Thyroid gland (tissue), 4 donors: Measurements from ENCODE around the gene FAM13C. TPM values are rescaled to one million over a fixed set of nuclear protein-coding genes. Genes with fewer than 3 reads are reported as not detected.

ENCODE experiments used
- DNase-seq, 2 donors: peaks; one replicate each; pipeline ENCODE4 v3.0.0-alpha.2; 2019
- H3K27ac ChIP-seq, 3 donors: fragments of 200-600 bp; sonication (generic); 1 replicate in 2 of 3; 2 replicates in 1 of 3; pipeline ENCODE4 v1.5.1; 2016 to 2019; ENCODE audit warnings: mild to moderate bottlenecking in 1 of 3, moderate library complexity in 1 of 3
- H3K27me3 ChIP-seq: fragments of 200-600 bp; sonication (generic); one replicate; pipeline ENCODE4 v1.5.1; 2019
- H3K36me3 ChIP-seq, 2 donors: fragments of 200-600 bp; sonication (generic); one replicate each; pipeline ENCODE4 v1.5.1; 2016 to 2019
- H3K4me1 ChIP-seq, 2 donors: fragments of 200-600 bp; sonication (generic); one replicate each; pipeline ENCODE4 v1.5.1; 2017 to 2019
- H3K4me3 ChIP-seq, 3 donors: fragments of 200-600 bp; sonication (generic); replicated peaks in 1 of 3; 1 replicate in 2 of 3; 2 replicates in 1 of 3; pipeline ENCODE4 v1.5.1; 2016; ENCODE audit warnings: mild to moderate bottlenecking in 1 of 3
- H3K9me3 ChIP-seq: fragments of 200-600 bp; sonication (generic); one replicate; pipeline ENCODE4 v1.5.1; 2017
- POLR2A ChIP-seq, 2 donors: fragments of 450-650 bp; IDR thresholded peaks; one replicate each; pipeline ENCODE4 v1.6.1; 2017; ENCODE audit warnings: antibody characterized with exemption in 2 of 2, mild to moderate bottlenecking in 2 of 2, moderate library complexity in 1 of 2
- WGBS, 2 donors: methylation state at CpG; one replicate each; pipeline ENCODE4 v1.1.5; 2017; 5-methylcytosine and 5-hydroxymethylcytosine counted together
- intact Hi-C: fragments of 100-400 bp; cut with DNase I; formaldehyde crosslinking; loops from one replicate; pipeline ENCODE4 v1.15.1; 2023
- total RNA-seq, 4 donors: library from RNA; depleted of rRNA; stranded (reverse); fragments of >200 nt; gene quantifications; one replicate each; pipeline ENCODE4 v1.2.3, GENCODE V29; 2016
- TF ChIP-seq, protein P1 (sequence below), 6 experiments: fragments of 200-600 bp in 3 of 6; fragments of 450-650 bp in 3 of 6; sonication (generic) in 3 of 6; IDR thresholded peaks; one replicate each; pipeline ENCODE4 v1.5.1; 2016 to 2019; ENCODE audit warnings: antibody characterized with exemption in 6 of 6, mild to moderate bottlenecking in 2 of 6, inconsistent platforms in 1 of 6, moderate library complexity in 1 of 6

Gene FAM13C
- total RNA-seq, 4 donors from 2014 or later, result 11.3 to 16.5 (median 14.3) TPM

DNA sequence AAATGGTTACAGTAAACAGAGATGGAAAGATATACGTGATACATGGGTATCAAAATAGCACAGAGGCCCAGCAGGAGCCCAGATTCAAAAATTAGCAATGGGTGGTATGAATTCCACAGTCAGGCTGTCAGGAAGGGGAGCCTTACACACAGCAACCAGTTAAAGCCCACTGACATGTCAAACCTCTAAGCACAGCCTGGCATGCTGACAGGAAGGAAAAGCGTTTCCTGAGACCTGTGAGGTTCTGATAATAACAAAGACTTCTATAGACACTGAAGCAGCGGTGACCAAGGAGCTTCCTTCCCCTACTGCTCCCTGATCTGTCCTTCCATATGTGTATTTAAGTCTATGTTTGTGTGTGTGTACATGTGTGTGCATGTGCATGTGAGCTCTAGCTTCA lies 96.0 kb downstream of the FAM13C start:
- intact Hi-C loops, result no loop called here
- H3K36me3 ChIP-seq, result peaks cover 0 to 8% of the 10 kb centered on the region in 2 donors
- no peaks in the 10 kb centered on the region for H3K27me3 ChIP-seq
- H3K9me3 ChIP-seq, result no peaks in the 10 kb centered on the region
- no peak overlapping the region for H3K27ac ChIP-seq
- H3K4me1 ChIP-seq, result no peaks in the 10 kb centered on the region
- no peak for DNase-seq
- TF ChIP-seq, protein P1, sequence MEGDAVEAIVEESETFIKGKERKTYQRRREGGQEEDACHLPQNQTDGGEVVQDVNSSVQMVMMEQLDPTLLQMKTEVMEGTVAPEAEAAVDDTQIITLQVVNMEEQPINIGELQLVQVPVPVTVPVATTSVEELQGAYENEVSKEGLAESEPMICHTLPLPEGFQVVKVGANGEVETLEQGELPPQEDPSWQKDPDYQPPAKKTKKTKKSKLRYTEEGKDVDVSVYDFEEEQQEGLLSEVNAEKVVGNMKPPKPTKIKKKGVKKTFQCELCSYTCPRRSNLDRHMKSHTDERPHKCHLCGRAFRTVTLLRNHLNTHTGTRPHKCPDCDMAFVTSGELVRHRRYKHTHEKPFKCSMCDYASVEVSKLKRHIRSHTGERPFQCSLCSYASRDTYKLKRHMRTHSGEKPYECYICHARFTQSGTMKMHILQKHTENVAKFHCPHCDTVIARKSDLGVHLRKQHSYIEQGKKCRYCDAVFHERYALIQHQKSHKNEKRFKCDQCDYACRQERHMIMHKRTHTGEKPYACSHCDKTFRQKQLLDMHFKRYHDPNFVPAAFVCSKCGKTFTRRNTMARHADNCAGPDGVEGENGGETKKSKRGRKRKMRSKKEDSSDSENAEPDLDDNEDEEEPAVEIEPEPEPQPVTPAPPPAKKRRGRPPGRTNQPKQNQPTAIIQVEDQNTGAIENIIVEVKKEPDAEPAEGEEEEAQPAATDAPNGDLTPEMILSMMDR (IDR thresholded peaks at IDR 0.05), result no peak
- no peak for TF ChIP-seq POLR2A (IDR thresholded peaks at IDR 0.05)
- no peak overlapping the region for H3K4me3 ChIP-seq
- WGBS, 2 donors, result 77 to 80% methylated on average over 3 of the region's 3 CpGs

DNA sequence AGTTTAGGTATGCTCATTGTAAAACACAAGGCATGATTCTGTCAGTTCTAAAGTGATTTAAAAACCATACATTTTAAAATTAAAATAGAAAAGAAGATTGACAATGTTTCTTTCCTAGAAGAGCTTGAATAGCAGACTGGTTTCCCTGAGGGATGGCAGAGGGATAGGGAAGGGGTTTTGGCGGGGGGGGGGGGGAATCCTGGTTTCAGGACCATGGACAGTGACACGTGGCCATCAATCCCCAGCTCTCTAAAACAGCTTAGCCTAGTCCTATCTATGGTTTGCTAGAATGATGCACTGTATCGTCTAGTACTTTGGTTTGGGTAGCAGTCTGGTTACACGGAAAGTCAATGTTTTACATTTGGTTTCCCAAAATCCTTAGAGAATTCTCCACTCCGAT lies 97.2 kb downstream of the FAM13C start:
- Histone ChIP-seq H3K36me3 (peaks cover 0 to 8% of the 10 kb centered on the region in 2 donors), H3K9me3 (no peaks in the 10 kb centered on the region), H3K27me3 (no peaks in the 10 kb centered on the region), H3K4me3 (no peak overlapping the region), H3K27ac (no peak overlapping the region), H3K4me1 (no peaks in the 10 kb centered on the region)
- DNase-seq, result no peak
- 60% methylated on average over 5 of the region's 5 CpGs for WGBS, 2 donors
- TF ChIP-seq, protein P1 (IDR thresholded peaks at IDR 0.05), result no peak
- no peak for TF ChIP-seq POLR2A (IDR thresholded peaks at IDR 0.05)
- intact Hi-C loops, result no loop called here

DNA sequence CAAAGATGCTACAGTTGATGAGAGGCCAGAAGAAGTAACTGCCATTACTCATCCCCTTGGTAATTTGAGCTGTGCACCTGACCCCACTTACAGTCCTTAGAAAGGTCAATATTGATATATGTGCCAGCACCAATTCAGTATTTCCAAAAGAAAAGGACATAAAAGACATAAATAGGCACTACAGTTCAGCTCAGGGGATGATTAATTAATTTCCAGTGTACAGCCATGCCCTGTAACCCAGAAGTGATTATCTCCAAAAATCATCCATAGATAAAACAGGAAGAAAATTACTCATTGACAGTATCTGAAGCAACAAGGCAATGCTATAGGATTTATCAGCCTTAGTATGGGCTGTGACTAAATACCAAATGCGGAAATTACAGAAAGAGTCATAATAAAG lies 103.5 kb downstream of the FAM13C start:
- no peak overlapping the region for H3K4me3 ChIP-seq
- DNase-seq, result no peak
- no peaks in the 10 kb centered on the region for H3K36me3 ChIP-seq
- intact Hi-C loops, result no loop called here
- TF ChIP-seq, protein P1 (IDR thresholded peaks at IDR 0.05), result no peak
- TF ChIP-seq POLR2A (IDR thresholded peaks at IDR 0.05), result no peak
- no peaks in the 10 kb centered on the region for H3K9me3 ChIP-seq
- H3K27ac ChIP-seq, result no peak overlapping the region
- H3K27me3 ChIP-seq, result no peaks in the 10 kb centered on the region
- 94 to 96% methylated on average over 1 of the region's 1 CpG for WGBS, 2 donors
- H3K4me1 ChIP-seq, result no peaks in the 10 kb centered on the region

DNA sequence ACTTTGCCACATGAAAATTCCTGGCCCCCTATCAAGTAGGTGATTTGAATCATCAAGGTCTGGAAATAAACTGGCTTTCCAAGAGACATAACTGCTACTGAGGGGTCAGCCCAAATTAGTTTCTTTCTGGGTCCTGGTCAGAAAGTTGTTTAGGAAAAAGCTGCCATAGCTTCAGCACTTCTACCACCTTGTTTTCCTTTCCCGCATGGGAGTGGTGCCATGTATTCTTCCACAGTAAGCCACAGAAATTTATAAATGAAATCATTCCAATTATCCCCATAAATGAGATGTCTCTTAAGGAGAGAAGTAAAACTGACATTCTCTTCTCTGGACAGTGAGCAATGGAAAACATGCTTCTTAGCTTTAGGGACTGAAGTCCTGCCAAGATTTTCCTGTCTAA lies 105.1 kb downstream of the FAM13C start:
- WGBS, 2 donors, result 94 to 96% methylated on average over 1 of the region's 1 CpG
- Histone ChIP-seq H3K36me3 (peaks cover 0 to 10% of the 10 kb centered on the region in 2 donors), H3K4me3 (no peak overlapping the region), H3K27me3 (no peaks in the 10 kb centered on the region), H3K4me1 (no peaks in the 10 kb centered on the region), H3K9me3 (no peaks in the 10 kb centered on the region), H3K27ac (no peak overlapping the region)
- no peak for TF ChIP-seq POLR2A (IDR thresholded peaks at IDR 0.05)
- TF ChIP-seq, protein P1 (IDR thresholded peaks at IDR 0.05), result no peak
- no peak for DNase-seq
- intact Hi-C loops, result no loop called here

DNA sequence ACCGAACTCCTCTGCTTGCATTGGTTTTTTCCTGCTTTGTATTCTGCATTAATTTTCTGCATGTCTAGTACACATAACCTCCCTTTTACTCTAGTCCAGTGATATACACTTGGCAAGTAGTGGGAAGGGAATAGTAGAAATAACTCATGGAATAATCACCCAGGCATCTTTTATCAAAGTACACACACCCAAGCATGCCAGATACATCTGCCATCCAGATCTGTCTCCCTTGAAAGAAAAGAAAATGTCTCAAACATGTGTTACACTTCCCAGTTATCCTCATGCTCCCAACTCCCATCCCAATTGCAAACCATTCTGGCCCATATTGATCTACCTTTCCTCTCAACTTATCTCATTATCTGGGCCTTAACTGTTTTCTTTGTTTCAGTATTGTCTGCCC lies 106.9 kb downstream of the FAM13C start:
- TF ChIP-seq, protein P1 (IDR thresholded peaks at IDR 0.05), result no peak
- no peak for TF ChIP-seq POLR2A (IDR thresholded peaks at IDR 0.05)
- H3K36me3 ChIP-seq, result peaks cover 0 to 15% of the 10 kb centered on the region in 2 donors
- no peak overlapping the region for H3K4me3 ChIP-seq
- no peak overlapping the region for H3K27ac ChIP-seq
- H3K9me3 ChIP-seq, result no peaks in the 10 kb centered on the region
- H3K27me3 ChIP-seq, result no peaks in the 10 kb centered on the region
- no peak for DNase-seq
- WGBS, 2 donors, result 100% methylated on average over 1 of the region's 1 CpG
- intact Hi-C loops, result no loop called here
- H3K4me1 ChIP-seq, result no peaks in the 10 kb centered on the region
